ENCODE data around the gene CCNQ.

CCNQ gene

GRCh38 chrX:153572601-153573000, 26.3 kb downstream of the CCNQ start:
- DNase-seq (ENCODE audit: low spot score) = no peak

GRCh38 chrX:153571534-153571908, 27.4 kb downstream of the CCNQ start:
- no peak for DNase-seq (ENCODE audit: low spot score)

- no peak for DNase-seq (ENCODE audit: low spot score)
Measured at GRCh38 chrX:153569475-153569874, 29.5 kb downstream of the CCNQ start.

- DNase-seq (ENCODE audit: low spot score) = peak; percentile 45
Measured at GRCh38 chrX:153568451-153569011, 30.4 kb downstream of the CCNQ start.

- DNase-seq (ENCODE audit: low spot score) = no peak
Measured at GRCh38 chrX:153565996-153566580, 32.9 kb downstream of the CCNQ start.

- DNase-seq (ENCODE audit: low spot score) = peak; percentile 77
Measured at GRCh38 chrX:153564047-153564606, 34.8 kb downstream of the CCNQ start.

- DNase-seq (ENCODE audit: low spot score) = no peak
Measured at GRCh38 chrX:153562546-153562945, 36.4 kb downstream of the CCNQ start.

- no peak for DNase-seq (ENCODE audit: low spot score)
Measured at GRCh38 chrX:153561337-153561736, 37.6 kb downstream of the CCNQ start.

- DNase-seq (ENCODE audit: low spot score) = no peak
Measured at GRCh38 chrX:153560466-153560865, 38.5 kb downstream of the CCNQ start.

GRCh38 chrX:153560000-153560399, 38.9 kb downstream of the CCNQ start:
- DNase-seq (ENCODE audit: low spot score) = no peak

- no peak for DNase-seq (ENCODE audit: low spot score)
Measured at GRCh38 chrX:153557618-153558355, 41.2 kb downstream of the CCNQ start.

- no peak for DNase-seq (ENCODE audit: low spot score)
Measured at GRCh38 chrX:153556767-153557166, 42.2 kb downstream of the CCNQ start.

GRCh38 chrX:153554519-153555167, 44.3 kb downstream of the CCNQ start:
- DNase-seq (ENCODE audit: low spot score) = peak; percentile 79

GRCh38 chrX:153551135-153551534, 47.8 kb downstream of the CCNQ start:
- DNase-seq (ENCODE audit: low spot score) = no peak

GRCh38 chrX:153549807-153550206, 49.1 kb downstream of the CCNQ start:
- DNase-seq (ENCODE audit: low spot score) = peak; percentile 32

GRCh38 chrX:153549231-153549630, 49.7 kb downstream of the CCNQ start:
- DNase-seq (ENCODE audit: low spot score) = no peak

- DNase-seq (ENCODE audit: low spot score) = no peak
Measured at GRCh38 chrX:153547195-153547594, 51.7 kb downstream of the CCNQ start.

- no peak for DNase-seq (ENCODE audit: low spot score)
Measured at GRCh38 chrX:153546386-153546785, 52.6 kb downstream of the CCNQ start.

GRCh38 chrX:153544727-153545126, 54.2 kb downstream of the CCNQ start:
- no peak for DNase-seq (ENCODE audit: low spot score)

- no peak for DNase-seq (ENCODE audit: low spot score)
Measured at GRCh38 chrX:153539979-153540358, 59.0 kb downstream of the CCNQ start.

GRCh38 chrX:153539171-153539978, 59.6 kb downstream of the CCNQ start:
- peak; percentile 85 for DNase-seq (ENCODE audit: low spot score)

- DNase-seq (ENCODE audit: low spot score) = no peak
Measured at GRCh38 chrX:153538424-153538823, 60.5 kb downstream of the CCNQ start.
